Measurements from ENCODE around the gene A2ML1.

GRCh38 chr12:8829621-8830020 is 7.2 kb downstream of the A2ML1 start:
- TF ChIP-seq USF2 (IDR thresholded peaks at IDR 0.05; ENCODE audit: low read depth, low read length) (no peak), CHD1 (IDR thresholded peaks at IDR 0.05; ENCODE audit: low read depth, low read length) (no peak), ELK1 (IDR thresholded peaks at IDR 0.05; ENCODE audit: borderline replicate concordance, low read depth, low read length) (no peak), POLR2A (IDR thresholded peaks at IDR 0.05; ENCODE audit: low read depth, low read length) (no peak), RCOR1 (IDR thresholded peaks at IDR 0.05; ENCODE audit: insufficient replicate concordance, low read length) (no peak), CTCF (conservative IDR thresholded peaks at IDR 0.05; ENCODE audit: low read depth, low read length) (no peak), MAZ (IDR thresholded peaks at IDR 0.05; ENCODE audit: borderline replicate concordance, low read depth, low read length) (no peak), RAD21 (IDR thresholded peaks at IDR 0.05; ENCODE audit: low read length) (no peak), CEBPB (IDR thresholded peaks at IDR 0.05; ENCODE audit: low read depth, low read length) (no peak), MXI1 (IDR thresholded peaks at IDR 0.05; ENCODE audit: borderline replicate concordance, low read depth, low read length) (no peak), SMC3 (IDR thresholded peaks at IDR 0.05; ENCODE audit: low read depth, low read length) (no peak), BHLHE40 (IDR thresholded peaks at IDR 0.05; ENCODE audit: low read depth, low read length) (no peak)
